Measurements from ENCODE around the gene NECAB2. TPM values are rescaled to one million over a fixed set of nuclear protein-coding genes. Genes with fewer than 3 reads are reported as not detected.
"Not testable (repeated sequence)": the region's sequence is repeated elsewhere in the genome, so short reads cannot be mapped to it uniquely, and the experiment has no call there.

NECAB2 gene
- total RNA-seq, 1 donor from 2014 or later, result not detected

DNA sequence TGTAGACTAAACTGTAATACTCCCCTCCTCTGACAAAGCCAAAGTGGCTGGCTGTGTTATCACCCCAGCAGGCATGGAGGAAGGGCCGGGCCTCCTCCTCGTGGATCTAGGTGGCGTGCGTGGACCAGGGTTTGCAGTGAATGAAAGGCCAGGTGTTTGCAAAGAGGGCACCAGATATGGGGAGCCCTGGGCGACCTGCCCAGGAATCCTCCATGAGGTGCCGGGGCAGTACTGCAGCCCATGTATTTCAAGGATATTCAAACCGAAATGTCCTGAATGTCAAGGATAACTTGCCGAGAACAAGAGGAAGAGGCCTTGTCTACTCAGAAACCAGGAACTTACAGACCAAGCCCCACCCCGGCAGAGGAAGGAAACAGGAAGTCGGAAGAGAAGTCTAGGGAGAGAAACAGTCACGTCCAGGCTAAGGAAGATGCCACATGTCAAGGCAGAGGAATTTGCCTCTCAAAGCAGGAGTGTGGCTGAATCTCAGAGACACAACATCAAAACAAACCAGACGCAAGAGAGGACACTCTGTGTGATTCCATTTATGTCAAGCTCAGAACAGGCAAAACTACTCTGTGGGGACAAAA, 28.7 kb upstream of the NECAB2 start:
- no peaks in the 10 kb centered on the region for H3K4me1 ChIP-seq
- no peaks in the 10 kb centered on the region for H3K36me3 ChIP-seq
- intact Hi-C loops (cut with DNase I), result no loop called here
- TF ChIP-seq CTCF (IDR thresholded peaks at IDR 0.05) (no peak), POLR2A (IDR thresholded peaks at IDR 0.05) (no peak), POLR2AphosphoS5 (IDR thresholded peaks at IDR 0.05; ENCODE audit: insufficient read depth in 1 of 2, low read depth in 1 of 2) (no peak)
- H3K9me3 ChIP-seq, result no peaks in the 10 kb centered on the region
- H3K4me3 ChIP-seq, result no peak overlapping the region
- no peaks in the 10 kb centered on the region for H3K27me3 ChIP-seq
- no peak for DNase-seq (ENCODE audit: extremely low spot score in 2 of 2)
- no peak overlapping the region for H3K27ac ChIP-seq

DNA sequence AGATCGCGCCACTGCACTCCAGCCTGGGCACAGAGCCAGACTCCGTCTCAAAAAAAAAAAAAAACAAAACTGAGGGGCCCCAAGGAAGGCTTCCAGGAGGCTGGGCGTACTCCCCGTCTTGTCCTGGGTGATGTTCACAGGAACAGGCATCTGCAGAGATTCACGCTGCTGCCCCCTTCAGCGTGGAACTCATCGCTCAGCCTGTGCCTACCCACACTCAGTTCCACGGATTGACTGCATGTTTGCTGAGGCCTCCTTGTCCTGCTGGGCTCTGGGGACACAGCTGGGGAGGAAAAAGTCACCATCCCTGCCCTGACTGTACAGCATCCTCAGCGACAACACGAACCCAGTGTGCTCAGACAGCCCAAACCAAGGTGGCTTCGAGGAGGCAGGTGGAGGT, 27.9 kb upstream of the NECAB2 start:
- Histone ChIP-seq H3K4me3 (no peak overlapping the region), H3K9me3 (no peaks in the 10 kb centered on the region), H3K27me3 (no peaks in the 10 kb centered on the region), H3K36me3 (no peaks in the 10 kb centered on the region), H3K4me1 (no peaks in the 10 kb centered on the region), H3K27ac (no peak overlapping the region)
- intact Hi-C loops (cut with DNase I), result no loop called here
- no peak for DNase-seq (ENCODE audit: extremely low spot score in 2 of 2)
- TF ChIP-seq CTCF (IDR thresholded peaks at IDR 0.05) (no peak), POLR2A (IDR thresholded peaks at IDR 0.05) (no peak), POLR2AphosphoS5 (IDR thresholded peaks at IDR 0.05; ENCODE audit: insufficient read depth in 1 of 2, low read depth in 1 of 2) (no peak)

- Histone ChIP-seq H3K4me3 (no peak overlapping the region), H3K36me3 (no peaks in the 10 kb centered on the region), H3K27me3 (no peaks in the 10 kb centered on the region), H3K27ac (no peak overlapping the region), H3K9me3 (no peaks in the 10 kb centered on the region), H3K4me1 (no peaks in the 10 kb centered on the region)
- no peak for DNase-seq (ENCODE audit: extremely low spot score in 2 of 2)
- no peak for TF ChIP-seq POLR2A (IDR thresholded peaks at IDR 0.05)
- TF ChIP-seq POLR2AphosphoS5 (IDR thresholded peaks at IDR 0.05; ENCODE audit: insufficient read depth in 1 of 2, low read depth in 1 of 2), result no peak
- TF ChIP-seq CTCF (IDR thresholded peaks at IDR 0.05), result no peak
- intact Hi-C loops (cut with DNase I), result no loop called here
These were observed 27.2 kb upstream of the NECAB2 start for GRCh38 chr16:83940630-83941378.

GRCh38 chr16:83941546-83941945, 26.5 kb upstream of the NECAB2 start:
- intact Hi-C loops (cut with DNase I); DNase-seq (ENCODE audit: extremely low spot score in 2 of 2); H3K27me3 ChIP-seq; H3K4me1 ChIP-seq; H3K9me3 ChIP-seq; H3K27ac ChIP-seq; H3K4me3 ChIP-seq; H3K36me3 ChIP-seq: not testable (repeated sequence)

DNA sequence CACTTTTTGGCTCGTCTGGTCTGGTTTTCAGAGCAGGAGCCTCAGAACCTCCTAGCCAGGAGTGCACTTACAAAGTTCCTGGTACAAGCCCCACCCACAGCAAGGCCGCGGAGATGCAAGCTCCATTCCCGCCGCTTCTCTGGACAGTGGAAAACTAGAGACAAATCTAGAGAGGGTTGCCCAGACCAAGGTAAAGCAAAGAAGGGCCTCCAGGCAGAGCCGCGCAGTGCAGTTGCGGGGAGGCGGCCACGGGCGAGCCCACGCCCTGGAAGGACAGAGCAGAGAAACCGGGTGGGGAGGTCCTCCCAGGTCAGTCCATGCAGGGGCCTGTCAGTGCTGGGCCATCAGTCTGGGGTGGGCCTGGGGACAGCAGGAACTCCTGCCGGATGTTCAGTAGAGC, 26.0 kb upstream of the NECAB2 start:
- no peaks in the 10 kb centered on the region for H3K36me3 ChIP-seq
- no peaks in the 10 kb centered on the region for H3K4me1 ChIP-seq
- intact Hi-C loops (cut with DNase I), result no loop called here
- no peak for DNase-seq (ENCODE audit: extremely low spot score in 2 of 2)
- no peak for TF ChIP-seq CTCF (IDR thresholded peaks at IDR 0.05)
- TF ChIP-seq POLR2AphosphoS5 (IDR thresholded peaks at IDR 0.05; ENCODE audit: insufficient read depth in 1 of 2, low read depth in 1 of 2), result no peak
- no peak for TF ChIP-seq POLR2A (IDR thresholded peaks at IDR 0.05)
- H3K27me3 ChIP-seq, result no peaks in the 10 kb centered on the region
- no peak overlapping the region for H3K27ac ChIP-seq
- H3K9me3 ChIP-seq, result no peaks in the 10 kb centered on the region
- H3K4me3 ChIP-seq, result no peak overlapping the region

Measured in vagina (tissue), 2 donors.